ENCODE measurements around the gene DTX1. TPM values are rescaled to one million over a fixed set of nuclear protein-coding genes. Genes with fewer than 3 reads are reported as not detected.

DTX1 gene
- total RNA-seq, 4 donors from 2014 or later, result 0.49 to 1.1 (median 0.77) TPM

- no peaks in the 10 kb centered on the region for H3K4me1 ChIP-seq
- no peak for TF ChIP-seq CTCF (IDR thresholded peaks at IDR 0.05 in 4 of 5, conservative IDR thresholded peaks at IDR 0.05 in 1 of 5)
- TF ChIP-seq POLR2A (IDR thresholded peaks at IDR 0.05), result no peak
- no peaks in the 10 kb centered on the region for H3K36me3 ChIP-seq
- no peak overlapping the region for H3K4me3 ChIP-seq
- H3K27me3 ChIP-seq, result peaks cover 0 to 7% (median 6%) of the 10 kb centered on the region in 3 donors
- ATAC-seq, result no peak
- H3K9me3 ChIP-seq, result no peaks in the 10 kb centered on the region
- in situ Hi-C loops (cut with MboI; ENCODE audit: low sequenced_read_pairs in 4 of 4), result no loop called here
- no peak overlapping the region for H3K27ac ChIP-seq
- intact Hi-C loops (cut with DNase I; ENCODE audit: low total_unique reads), result no loop called here
- DNase-seq, result no peak
These were observed 88.3 kb downstream of the DTX1 start for GRCh38 chr12:113144806-113145205.

- ATAC-seq (no peak), DNase-seq (no peak)
- Histone ChIP-seq H3K4me1 (no peaks in the 10 kb centered on the region), H3K36me3 (no peaks in the 10 kb centered on the region), H3K27ac (no peak overlapping the region), H3K9me3 (no peaks in the 10 kb centered on the region), H3K4me3 (no peak overlapping the region), H3K27me3 (peaks cover 6 to 19% (median 14%) of the 10 kb centered on the region in 3 donors)
- in situ Hi-C loops (cut with MboI; ENCODE audit: low sequenced_read_pairs in 4 of 4) (no loop called here), intact Hi-C loops (cut with DNase I; ENCODE audit: low total_unique reads) (no loop called here)
- TF ChIP-seq CTCF (IDR thresholded peaks at IDR 0.05 in 4 of 5, conservative IDR thresholded peaks at IDR 0.05 in 1 of 5) (no peak), POLR2A (IDR thresholded peaks at IDR 0.05) (no peak)
These were observed 89.4 kb downstream of the DTX1 start for GRCh38 chr12:113145720-113146551.

- in situ Hi-C loops (cut with MboI; ENCODE audit: low sequenced_read_pairs in 4 of 4), result no loop called here
- Histone ChIP-seq H3K4me1 (no peaks in the 10 kb centered on the region), H3K9me3 (no peaks in the 10 kb centered on the region), H3K27ac (no peak overlapping the region), H3K4me3 (no peak overlapping the region), H3K27me3 (peaks cover 12 to 29% (median 25%) of the 10 kb centered on the region in 3 donors), H3K36me3 (no peaks in the 10 kb centered on the region)
- intact Hi-C loops (cut with DNase I; ENCODE audit: low total_unique reads), result no loop called here
- ATAC-seq, result no peak
- no peak for DNase-seq
- TF ChIP-seq CTCF (IDR thresholded peaks at IDR 0.05 in 4 of 5, conservative IDR thresholded peaks at IDR 0.05 in 1 of 5) (no peak), POLR2A (IDR thresholded peaks at IDR 0.05) (no peak)
These were observed 90.5 kb downstream of the DTX1 start for GRCh38 chr12:113146999-113147398.

Other genes with a start within 250 kb of the DTX1 start
- 1 to 10 TPM; 1.2 to 2.7 (median 1.8) TPM for gene OAS1, start 149.8 kb upstream of the DTX1 start, total RNA-seq
- gene OAS3, start 118.3 kb upstream of the DTX1 start, total RNA-seq, result 1 to 10 TPM; 1.4 to 5.3 (median 4.2) TPM
- 1 to 10 TPM; 1.7 to 5.2 (median 2.5) TPM for gene OAS2, start 78.2 kb upstream of the DTX1 start, total RNA-seq
- not detected for gene RASAL1, start 79.0 kb downstream of the DTX1 start, total RNA-seq
- not detected for gene CFAP73, start 93.0 kb downstream of the DTX1 start, total RNA-seq
- gene DDX54, start 128.7 kb downstream of the DTX1 start, total RNA-seq, result 100 to 1,000 TPM in 3 of 4 donors, 10 to 100 TPM in 1; 90.0 to 144 (median 108) TPM
- gene RITA1, start 129.0 kb downstream of the DTX1 start, total RNA-seq, result 10 to 100 TPM; 17.7 to 31.2 (median 23.1) TPM
- 10 to 100 TPM; 21.4 to 27.0 (median 25.4) TPM for gene TPCN1, start 164.7 kb downstream of the DTX1 start, total RNA-seq